CD4-positive, alpha-beta T cell (primary cell): Measurements from ENCODE around the gene ECT2. TPM values are rescaled to one million over a fixed set of nuclear protein-coding genes. Genes with fewer than 3 reads are reported as not detected.

Experiments
- ATAC-seq: fragments of 200-7000 bp; cut with Tn5 transposase; one replicate; pipeline ENCODE4 v1.10.0; 2022; ENCODE audit warnings: mild to moderate bottlenecking; ENCODE audit not compliant: poor library complexity
- CTCF ChIA-PET: fragments of 350-600 bp; sonication (Branson Sonifier 250); formaldehyde crosslinking; loops from one replicate; lab custom pipeline; 2021; ENCODE audit warnings: antibody characterized with exemption, inconsistent platforms; lab: Charles Lee
- POLR2A ChIA-PET: fragments of 350-600 bp; sonication (Branson Sonifier 250); formaldehyde crosslinking; loops from one replicate; lab custom pipeline; 2021; ENCODE audit warnings: antibody characterized with exemption, inconsistent platforms; lab: Charles Lee
- DNase-seq, 14 experiments: peaks; one replicate each; pipeline ENCODE4 v3.0.0-alpha.2; 2013 to 2020; ENCODE audit warnings: mixed read lengths in 2 of 14
- H3K27ac ChIP-seq, 2 donors: one replicate each; pipeline versions ENCODE4 v1.5.1 to v1.7.0; 2013; ENCODE audit warnings: low read length in 2 of 2, low read depth in 1 of 2, mild to moderate bottlenecking in 1 of 2
- H3K27me3 ChIP-seq, 2 experiments: 1 replicate in 1 of 2; 2 replicates in 1 of 2; pipeline versions ENCODE4 v1.6.1 to v1.7.0; 2013; ENCODE audit warnings: low read length in 2 of 2, control low read depth in 1 of 2, mild to moderate bottlenecking in 1 of 2, moderate library complexity in 1 of 2; ENCODE audit not compliant: insufficient read depth in 2 of 2, control insufficient read depth in 1 of 2
- H3K36me3 ChIP-seq: one replicate; pipeline ENCODE4 v1.6.1; 2013; ENCODE audit warnings: low read length, control low read depth; ENCODE audit not compliant: insufficient read depth
- H3K4me1 ChIP-seq: one replicate; pipeline ENCODE4 v1.6.1; 2013; ENCODE audit warnings: low read length, control low read depth; ENCODE audit not compliant: insufficient read depth
- H3K4me3 ChIP-seq: one replicate; pipeline ENCODE4 v1.5.1; 2013; ENCODE audit warnings: mild to moderate bottlenecking, low read length, moderate library complexity
- H3K9me3 ChIP-seq, 2 experiments: 1 replicate in 1 of 2; 2 replicates in 1 of 2; pipeline versions ENCODE4 v1.6.1 to v1.7.0; 2013; ENCODE audit warnings: low read length in 2 of 2, mild to moderate bottlenecking in 2 of 2, control low read depth in 1 of 2, moderate library complexity in 1 of 2; ENCODE audit not compliant: control insufficient read depth in 1 of 2, insufficient read depth in 1 of 2
- H3K27ac Mint-ChIP-seq: one replicate; pipeline ENCODE4 v1.8.0; 2020; ENCODE audit warnings: mixed read lengths
- H3K27me3 Mint-ChIP-seq: one replicate; pipeline ENCODE4 v1.8.0; 2021; ENCODE audit warnings: mixed read lengths
- H3K36me3 Mint-ChIP-seq: one replicate; pipeline ENCODE4 v1.8.0; 2021; ENCODE audit warnings: low read depth, mixed read lengths
- H3K4me1 Mint-ChIP-seq: one replicate; pipeline ENCODE4 v1.8.0; 2021; ENCODE audit warnings: low read depth, mixed read lengths
- H3K4me3 Mint-ChIP-seq: one replicate; pipeline ENCODE4 v1.8.0; 2020; ENCODE audit warnings: mild to moderate bottlenecking, mixed read lengths
- H3K9me3 Mint-ChIP-seq: one replicate; pipeline ENCODE4 v1.8.0; 2020; ENCODE audit warnings: mixed read lengths
- CTCF ChIP-seq: fragments of 200-600 bp; IDR thresholded peaks from one replicate; pipeline ENCODE4 v1.8.0; 2022; ENCODE audit warnings: antibody characterized with exemption, mild to moderate bottlenecking
- intact Hi-C, 2 experiments: fragments of 100-400 bp; cut with DNase I in 1 of 2; cut with micrococcal nuclease in 1 of 2; formaldehyde crosslinking; loops; one replicate each; pipeline versions ENCODE4 v1.15.1 to v1.9.0; 2023 to 2025; cut with DNase I, micrococcal nuclease
- total RNA-seq, 174 experiments: library from RNA in 2 of 174; stranded (reverse) in 2 of 174; gene quantifications; one replicate each; pipeline ENCODE4 v1.2.3 and lab custom pipeline; 2021 to 2026

ECT2 gene
- total RNA-seq, 2 experiments from 2014 or later: 0.71 to 1.1 TPM

GRCh38 chr3:172803489-172803888 is 53.0 kb downstream of the ECT2 start:
- no peak for ATAC-seq
- H3K27me3 ChIP-seq: no peaks in the 10 kb centered on the region
- H3K36me3 Mint-ChIP-seq: peaks cover 4% of the 10 kb centered on the region
- H3K4me3 Mint-ChIP-seq: no peak overlapping the region
- ChIA-PET CTCF (no interaction called here), POLR2A (no interaction called here)
- H3K9me3 ChIP-seq: no peaks in the 10 kb centered on the region
- intact Hi-C loops: no loop called here
- no peaks in the 10 kb centered on the region for H3K4me1 Mint-ChIP-seq
- no peak overlapping the region for H3K27ac Mint-ChIP-seq
- no peaks in the 10 kb centered on the region for H3K4me1 ChIP-seq
- no peaks in the 10 kb centered on the region for H3K9me3 Mint-ChIP-seq
- no peaks in the 10 kb centered on the region for H3K36me3 ChIP-seq
- no peak for TF ChIP-seq CTCF
- no peaks in the 10 kb centered on the region for H3K27me3 Mint-ChIP-seq
- H3K4me3 ChIP-seq: no peak overlapping the region
- no peak overlapping the region for H3K27ac ChIP-seq
- DNase-seq: no peak

- Mint-ChIP-seq H3K4me3 (no peak overlapping the region), H3K4me1 (no peaks in the 10 kb centered on the region), H3K27me3 (no peaks in the 10 kb centered on the region), H3K27ac (no peak overlapping the region), H3K9me3 (no peaks in the 10 kb centered on the region), H3K36me3 (peaks cover 4% of the 10 kb centered on the region)
- intact Hi-C loops: no loop called here
- Histone ChIP-seq H3K9me3 (no peaks in the 10 kb centered on the region), H3K27me3 (no peaks in the 10 kb centered on the region), H3K36me3 (no peaks in the 10 kb centered on the region), H3K27ac (no peak overlapping the region), H3K4me3 (no peak overlapping the region), H3K4me1 (no peaks in the 10 kb centered on the region)
- ATAC-seq (no peak), DNase-seq (no peak)
- ChIA-PET CTCF (no interaction called here), POLR2A (no interaction called here)
- no peak for TF ChIP-seq CTCF
These were observed 53.8 kb downstream of the ECT2 start for GRCh38 chr3:172804323-172804722.

GRCh38 chr3:172808969-172809546 is 58.5 kb downstream of the ECT2 start:
- Mint-ChIP-seq H3K4me1 (no peaks in the 10 kb centered on the region), H3K27me3 (no peaks in the 10 kb centered on the region), H3K9me3 (no peaks in the 10 kb centered on the region), H3K27ac (no peak overlapping the region), H3K36me3 (peaks cover 4% of the 10 kb centered on the region), H3K4me3 (no peak overlapping the region)
- peak; percentile 58 for TF ChIP-seq CTCF
- ChIA-PET POLR2A (no interaction called here), CTCF (no interaction called here)
- Histone ChIP-seq H3K36me3 (no peaks in the 10 kb centered on the region), H3K4me1 (no peaks in the 10 kb centered on the region), H3K9me3 (no peaks in the 10 kb centered on the region), H3K4me3 (no peak overlapping the region), H3K27me3 (no peaks in the 10 kb centered on the region), H3K27ac (no peak overlapping the region)
- ATAC-seq (no peak), DNase-seq (peak in 3 of 14 experiments; percentile 32 to 41 (median 35))
- intact Hi-C loops: no loop called here
